Skeletal muscle tissue (tissue), 4 donors: Measurements from ENCODE around the gene LILRB1. TPM values are rescaled to one million over a fixed set of nuclear protein-coding genes. Genes with fewer than 3 reads are reported as not detected.
A peak's percentile ranks its signal among the peaks of the same experiment; 100 is the strongest.
"Not testable (repeated sequence)": the region's sequence is repeated elsewhere in the genome, so short reads cannot be mapped to it uniquely, and the experiment has no call there.

Experiments
- H3K27ac ChIP-seq: one replicate; pipeline ENCODE4 v1.7.0; 2013; ENCODE audit warnings: mild to moderate bottlenecking, low read depth, low read length, inconsistent platforms
- H3K27me3 ChIP-seq, 3 donors: one replicate each; pipeline ENCODE4 v1.7.0; 2013; ENCODE audit warnings: low read length in 3 of 3; ENCODE audit not compliant: control insufficient read depth in 3 of 3, insufficient read depth in 3 of 3
- H3K36me3 ChIP-seq, 3 donors: one replicate each; pipeline ENCODE4 v1.7.0; 2013; ENCODE audit warnings: low read length in 3 of 3; ENCODE audit not compliant: control insufficient read depth in 3 of 3, insufficient read depth in 3 of 3
- H3K4me1 ChIP-seq, 3 donors: one replicate each; pipeline ENCODE4 v1.7.0; 2013; ENCODE audit warnings: low read length in 3 of 3, mild to moderate bottlenecking in 3 of 3; ENCODE audit not compliant: control insufficient read depth in 3 of 3, insufficient read depth in 3 of 3
- H3K4me3 ChIP-seq, 3 donors: one replicate each; pipeline ENCODE4 v1.7.0; 2013; ENCODE audit warnings: low read length in 3 of 3
- H3K9ac ChIP-seq, 3 donors: one replicate each; pipeline ENCODE4 v1.7.0; 2013; ENCODE audit warnings: low read length in 3 of 3, mild to moderate bottlenecking in 3 of 3, moderate library complexity in 2 of 3, low read depth in 1 of 3
- H3K9me3 ChIP-seq, 3 donors: one replicate each; pipeline ENCODE4 v1.7.0; 2013; ENCODE audit warnings: low read length in 3 of 3; ENCODE audit not compliant: control insufficient read depth in 3 of 3
- total RNA-seq: library from RNA; depleted of rRNA; stranded (reverse); fragments of >200 nt; gene quantifications from one replicate; pipeline ENCODE4 v1.2.3, GENCODE V29; 2014
- donor health status: Osteomylitis.

The LILRB1 gene
- total RNA-seq: 1.0 TPM

DNA sequence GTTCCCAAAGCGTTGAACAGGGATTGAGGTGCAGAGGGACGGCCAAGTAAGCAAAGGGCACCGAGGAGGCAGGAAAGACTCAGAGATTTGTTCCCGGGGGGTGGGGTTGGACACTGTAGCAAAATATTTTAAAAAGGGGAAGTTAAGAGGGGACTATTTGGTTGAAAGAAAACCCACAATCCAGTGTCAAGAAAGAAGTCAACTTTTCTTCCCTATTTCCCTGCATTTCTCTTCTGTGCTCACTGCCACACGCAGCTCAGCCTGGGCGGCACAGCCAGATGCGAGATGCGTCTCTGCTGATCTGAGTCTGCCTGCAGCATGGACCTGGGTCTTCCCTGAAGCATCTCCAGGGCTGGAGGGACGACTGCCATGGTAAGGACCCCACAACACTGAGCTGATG, at the start of gene LILRB1:
TSS of gene LILRB1 (plus strand) at position 223 of the 400 bp plus-strand sequence. CDS start 590 bp downstream, outside the sequence.
- H3K9me3 ChIP-seq, H3K36me3 ChIP-seq, H3K4me1 ChIP-seq, H3K27ac ChIP-seq, H3K9ac ChIP-seq, H3K27me3 ChIP-seq, H3K4me3 ChIP-seq: not testable (repeated sequence)

GRCh38 chr19:54586397-54586796, 43.9 kb upstream of the LILRB1 start:
- Histone ChIP-seq H3K4me1 (no peaks in the 10 kb centered on the region), H3K4me3 (no peak overlapping the region), H3K27me3 (no peaks in the 10 kb centered on the region), H3K27ac (no peak overlapping the region), H3K9ac (no peak overlapping the region), H3K9me3 (peaks cover 2 to 5% (median 2%) of the 10 kb centered on the region in 3 donors), H3K36me3 (no peaks in the 10 kb centered on the region)

- no peaks in the 10 kb centered on the region for H3K36me3 ChIP-seq
- H3K27ac ChIP-seq: no peak overlapping the region
- H3K9ac ChIP-seq: no peak overlapping the region
- H3K4me1 ChIP-seq: no peaks in the 10 kb centered on the region
- H3K9me3 ChIP-seq: peaks cover 2 to 5% (median 4%) of the 10 kb centered on the region in 3 donors
- no peaks in the 10 kb centered on the region for H3K27me3 ChIP-seq
- no peak overlapping the region for H3K4me3 ChIP-seq
Observed at GRCh38 chr19:54587026-54587425, 43.3 kb upstream of the LILRB1 start.

DNA sequence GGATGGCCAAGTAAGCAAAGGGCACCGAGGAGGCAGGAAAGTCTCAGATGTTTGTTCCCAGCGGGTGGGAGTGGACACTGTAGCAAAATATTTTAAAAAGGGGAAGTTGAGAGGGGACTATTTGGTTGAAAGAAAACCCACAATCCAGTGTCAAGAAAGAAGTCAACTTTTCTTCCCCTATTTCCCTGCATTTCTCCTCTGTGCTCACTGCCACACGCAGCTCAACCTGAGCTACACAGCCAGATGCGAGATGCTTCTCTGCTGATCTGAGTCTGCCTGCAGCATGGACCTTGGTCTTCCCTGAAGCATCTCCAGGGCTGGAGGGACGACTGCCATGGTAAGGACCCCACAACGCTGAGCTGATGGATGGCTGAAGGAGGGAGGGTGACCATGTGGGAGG, 36.8 kb upstream of the LILRB1 start, which contains the start of gene LILRA1:
TSS of gene LILRA1 (plus strand) at position 188 of the 400 bp plus-strand sequence. CDS start 613 bp downstream, outside the sequence.
- H3K4me1 ChIP-seq, H3K36me3 ChIP-seq, H3K27me3 ChIP-seq, H3K9ac ChIP-seq, H3K27ac ChIP-seq, H3K9me3 ChIP-seq: not testable (repeated sequence)
- peak within 1 kb of the TSS in 1 of 3 donors; percentile 26 for H3K4me3 ChIP-seq

- peak overlapping the region in 1 of 3 donors; percentile 26 for H3K4me3 ChIP-seq
- not testable (repeated sequence) for H3K27ac ChIP-seq
Observed at GRCh38 chr19:54593931-54594626, 36.2 kb upstream of the LILRB1 start.

DNA sequence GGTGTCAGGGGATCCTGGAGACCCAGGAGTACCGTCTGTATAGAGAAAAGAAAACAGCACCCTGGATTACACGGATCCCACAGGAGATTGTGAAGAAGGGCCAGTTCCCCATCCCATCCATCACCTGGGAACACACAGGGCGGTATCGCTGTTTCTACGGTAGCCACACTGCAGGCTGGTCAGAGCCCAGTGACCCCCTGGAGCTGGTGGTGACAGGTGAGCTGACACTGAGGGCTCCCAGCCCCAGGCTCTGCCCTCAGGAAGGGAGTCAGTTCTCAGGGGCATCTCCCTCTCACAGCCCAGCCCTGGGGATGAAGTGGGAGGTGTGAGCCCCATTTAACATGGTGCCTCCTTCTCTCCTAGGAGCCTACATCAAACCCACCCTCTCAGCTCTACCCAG, 35.5 kb upstream of the LILRB1 start:
- Histone ChIP-seq H3K36me3 (no peaks in the 10 kb centered on the region), H3K4me3 (no peak overlapping the region), H3K9me3 (peaks cover 2 to 7% (median 3%) of the 10 kb centered on the region in 3 donors), H3K27ac (no peak overlapping the region), H3K27me3 (no peaks in the 10 kb centered on the region), H3K9ac (no peak overlapping the region), H3K4me1 (no peaks in the 10 kb centered on the region)

More at GRCh38 chr19:54593931-54594626, 36.2 kb upstream of the LILRB1 start:
- not testable (repeated sequence) for H3K4me1 ChIP-seq, H3K9me3 ChIP-seq, H3K36me3 ChIP-seq, H3K27me3 ChIP-seq, H3K9ac ChIP-seq

GRCh38 chr19:54595680-54596436, 34.4 kb upstream of the LILRB1 start:
- H3K27ac ChIP-seq, H3K9me3 ChIP-seq, H3K4me1 ChIP-seq, H3K27me3 ChIP-seq, H3K4me3 ChIP-seq, H3K36me3 ChIP-seq, H3K9ac ChIP-seq: not testable (repeated sequence)

DNA sequence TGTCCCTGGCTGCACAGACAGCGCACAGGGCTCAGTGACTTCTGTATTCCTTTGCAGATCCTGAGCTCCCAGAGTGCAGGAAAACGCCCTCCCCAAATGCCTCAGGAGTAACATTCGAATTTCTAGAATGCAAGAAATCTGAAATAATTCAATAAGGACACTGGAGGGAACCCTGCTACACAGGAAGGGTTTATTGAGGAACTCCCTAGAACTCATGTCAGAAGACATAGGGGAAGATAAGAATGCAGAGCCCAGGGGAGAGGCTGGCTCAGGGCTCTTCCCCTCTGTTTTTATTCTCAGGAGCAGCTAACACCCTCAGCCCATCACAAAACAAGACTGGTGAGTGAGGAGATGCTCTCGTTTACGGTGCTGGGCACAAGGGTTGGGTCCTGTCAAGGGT, 30.1 kb upstream of the LILRB1 start:
- H3K27me3 ChIP-seq: no peaks in the 10 kb centered on the region
- no peaks in the 10 kb centered on the region for H3K4me1 ChIP-seq
- no peak overlapping the region for H3K4me3 ChIP-seq
- no peak overlapping the region for H3K9ac ChIP-seq
- no peak overlapping the region for H3K27ac ChIP-seq
- H3K9me3 ChIP-seq: peaks cover 0 to 2% (median 0%) of the 10 kb centered on the region in 3 donors
- no peaks in the 10 kb centered on the region for H3K36me3 ChIP-seq

DNA sequence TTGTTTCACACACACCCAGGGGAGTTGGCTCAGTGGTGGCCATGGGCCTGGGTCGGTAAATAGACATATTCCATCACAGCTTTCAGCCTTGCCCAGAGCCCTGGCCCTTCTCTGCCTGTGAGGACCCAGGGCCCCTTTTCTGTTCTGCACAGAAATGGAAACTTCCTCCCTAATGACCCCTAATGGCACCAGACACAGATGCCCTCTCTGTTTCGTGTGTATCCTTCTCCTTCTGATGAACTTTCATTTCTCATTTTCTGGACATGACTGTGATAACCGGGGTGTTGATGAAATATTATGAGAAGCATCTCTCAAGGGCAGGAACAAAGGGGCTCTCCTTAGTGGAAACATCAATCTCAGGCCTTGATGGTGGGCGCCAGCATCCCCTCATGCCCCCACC, 24.1 kb upstream of the LILRB1 start:
- Histone ChIP-seq H3K4me1 (no peaks in the 10 kb centered on the region), H3K36me3 (no peaks in the 10 kb centered on the region), H3K9ac (no peak overlapping the region), H3K27ac (no peak overlapping the region), H3K4me3 (no peak overlapping the region), H3K27me3 (no peaks in the 10 kb centered on the region), H3K9me3 (peaks cover 4 to 7% (median 5%) of the 10 kb centered on the region in 3 donors)
